ENCODE measurements around the gene FAM114A1. TPM values are rescaled to one million over a fixed set of nuclear protein-coding genes. Genes with fewer than 3 reads are reported as not detected.

The FAM114A1 gene
- total and polyA plus RNA-seq, 12 donors, result 8.0 to 35.5 (median 16.5) TPM

DNA sequence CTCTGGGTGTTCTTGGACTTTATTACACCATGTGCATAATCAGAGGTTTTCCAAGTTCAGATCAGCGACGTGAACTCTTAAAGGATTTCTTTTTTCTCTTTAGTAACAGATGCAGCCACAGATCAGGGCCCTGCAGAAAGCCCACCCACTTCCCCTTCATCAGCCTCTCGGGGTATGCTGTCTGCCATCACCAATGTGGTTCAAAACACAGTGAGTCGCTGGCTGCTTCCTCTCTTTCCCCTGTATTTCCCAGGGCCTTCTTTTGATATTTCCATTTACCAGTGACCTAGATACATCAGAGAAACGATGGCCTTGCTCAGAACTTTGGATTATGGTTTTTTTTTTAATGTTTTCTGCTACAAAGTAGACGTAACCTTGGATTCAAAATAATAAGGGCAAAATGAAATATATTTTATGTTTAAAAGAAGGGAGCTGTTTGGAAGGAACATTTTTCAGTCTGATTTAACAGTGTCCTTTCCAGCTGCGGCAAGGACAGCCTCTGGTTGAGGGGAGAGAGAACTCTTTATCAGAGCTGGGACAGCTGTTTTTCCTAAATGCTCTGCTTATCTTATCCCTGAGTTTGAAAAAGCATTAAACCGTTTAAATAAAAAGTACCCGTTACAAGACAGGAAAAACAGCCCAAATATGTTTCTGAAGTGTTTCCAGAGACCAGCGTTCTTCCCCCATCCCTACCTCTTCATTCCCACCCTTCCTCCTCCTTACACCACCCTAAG is 38.2 kb downstream of the FAM114A1 start:
- H3K4me3 ChIP-seq, result no peak overlapping the region
- intact Hi-C loops (cut with DNase I), result loop anchor here in 3 of 10 donors (5.0 to 10.0 kb wide), 3 partner anchors 229 to 549 kb away; partner anchors contain the start of genes LIAS (in 1 of the 3) and RPL9 (in 1 of the 3)
- no peaks in the 10 kb centered on the region for H3K27me3 ChIP-seq
- peaks cover 0 to 81% (median 25%) of the 10 kb centered on the region in 9 donors for H3K36me3 ChIP-seq
- ATAC-seq (peak in 5 of 8 donors; percentile 50 to 62 (median 56)), DNase-seq (no peak)
- no peaks in the 10 kb centered on the region for H3K9me3 ChIP-seq
- peaks cover 0 to 27% (median 0%) of the 10 kb centered on the region in 9 donors for H3K4me1 ChIP-seq
- WGBS, 2 donors, result 47 to 49% methylated on average over 10 of the region's 10 CpGs
- H3K27ac ChIP-seq, result peak overlapping the region in 7 of 10 donors; percentile 1 to 49 (median 26)
- no peak for TF ChIP-seq CTCF (IDR thresholded peaks at IDR 0.05)

GRCh38 chr4:38907696-38908270 is 40.2 kb downstream of the FAM114A1 start:
- H3K27ac ChIP-seq, result no peak overlapping the region
- H3K27me3 ChIP-seq, result no peaks in the 10 kb centered on the region
- H3K4me3 ChIP-seq, result no peak overlapping the region
- DNase-seq (no peak), ATAC-seq (no peak)
- TF ChIP-seq CTCF (IDR thresholded peaks at IDR 0.05), result no peak
- intact Hi-C loops (cut with DNase I), result loop anchor here in 3 of 10 donors (5.0 to 10.0 kb wide), 3 partner anchors 227 to 547 kb away; partner anchors contain the start of genes LIAS (in 1 of the 3) and RPL9 (in 1 of the 3)
- peaks cover 0 to 27% (median 0%) of the 10 kb centered on the region in 9 donors for H3K4me1 ChIP-seq
- no peaks in the 10 kb centered on the region for H3K9me3 ChIP-seq
- H3K36me3 ChIP-seq, result peaks cover 0 to 94% (median 25%) of the 10 kb centered on the region in 9 donors

DNA sequence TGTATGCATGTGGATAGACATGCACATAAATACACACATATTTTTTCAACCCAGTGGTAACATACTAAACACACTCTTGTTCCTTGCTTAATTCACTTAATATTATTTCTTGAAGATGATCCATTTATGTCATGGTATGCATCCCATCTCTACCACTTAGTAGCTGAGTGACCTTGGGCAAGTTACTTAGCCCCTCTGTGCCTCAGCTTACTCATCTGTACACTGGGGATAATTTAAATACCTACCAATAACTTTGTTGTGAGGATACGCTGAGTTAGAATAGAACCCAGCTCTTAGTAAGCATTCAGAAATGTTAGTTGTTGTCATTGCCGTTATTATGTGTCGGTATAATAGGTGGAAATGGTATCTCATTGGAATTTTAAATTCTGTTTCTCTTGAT is 41.4 kb downstream of the FAM114A1 start:
- Histone ChIP-seq H3K4me1 (peaks cover 0 to 23% (median 0%) of the 10 kb centered on the region in 9 donors), H3K27ac (no peak overlapping the region), H3K27me3 (no peaks in the 10 kb centered on the region), H3K36me3 (peaks cover 0 to 99% (median 25%) of the 10 kb centered on the region in 9 donors), H3K4me3 (no peak overlapping the region), H3K9me3 (no peaks in the 10 kb centered on the region)
- no peak for DNase-seq
- no peak for ATAC-seq
- TF ChIP-seq CTCF (IDR thresholded peaks at IDR 0.05), result no peak
- 99% methylated on average over 3 of the region's 3 CpGs for WGBS, 2 donors
- intact Hi-C loops (cut with DNase I), result loop anchor here in 3 of 10 donors (5.0 to 10.0 kb wide), 3 partner anchors 226 to 546 kb away; partner anchors contain the start of genes LIAS (in 1 of the 3) and RPL9 (in 1 of the 3)

- intact Hi-C loops (cut with DNase I), result no loop called here
- DNase-seq (no peak), ATAC-seq (no peak)
- Histone ChIP-seq H3K9me3 (no peaks in the 10 kb centered on the region), H3K27ac (no peak overlapping the region), H3K27me3 (no peaks in the 10 kb centered on the region), H3K36me3 (peaks cover 0 to 99% (median 41%) of the 10 kb centered on the region in 9 donors), H3K4me1 (peaks cover 0 to 6% (median 0%) of the 10 kb centered on the region in 9 donors), H3K4me3 (no peak overlapping the region)
- TF ChIP-seq CTCF (IDR thresholded peaks at IDR 0.05), result no peak
- WGBS, 2 donors, result 91 to 93% methylated on average over 4 of the region's 4 CpGs
Measured at GRCh38 chr4:38911257-38911656, 43.7 kb downstream of the FAM114A1 start.
